Esophagus squamous epithelium (tissue), 5 donors: ENCODE data around the gene N4BP3. TPM values are rescaled to one million over a fixed set of nuclear protein-coding genes. Genes with fewer than 3 reads are reported as not detected.

Experiments used
- DNase-seq: peaks from one replicate; lab custom pipeline; 2025; lab: John Stamatoyannopoulos, UW
- H3K27ac ChIP-seq, 4 donors: fragments of 200-600 bp; sonication (generic); one replicate each; pipeline ENCODE4 v1.5.1; 2016 to 2019; ENCODE audit warnings: mild to moderate bottlenecking in 1 of 4
- H3K27me3 ChIP-seq, 4 donors: fragments of 200-600 bp; sonication (generic); 1 replicate in 3 of 4; 2 replicates in 1 of 4; pipeline versions ENCODE4 v1.5.1 to v1.6.0; 2017 to 2021; ENCODE audit warnings: antibody characterized with exemption in 1 of 4
- H3K36me3 ChIP-seq, 3 donors: fragments of 200-600 bp; sonication (generic); one replicate each; pipeline ENCODE4 v1.5.1; 2016 to 2019
- H3K4me1 ChIP-seq, 3 donors: fragments of 200-600 bp; sonication (generic); one replicate each; pipeline ENCODE4 v1.5.1; 2017 to 2019
- H3K4me3 ChIP-seq, 4 donors: fragments of 200-600 bp; sonication (generic); 1 replicate in 3 of 4; 2 replicates in 1 of 4; pipeline ENCODE4 v1.5.1; 2016 to 2019; ENCODE audit warnings: mild to moderate bottlenecking in 2 of 4, moderate library complexity in 1 of 4
- H3K9me3 ChIP-seq, 3 donors: fragments of 200-600 bp; sonication (generic); one replicate each; pipeline ENCODE4 v1.5.1; 2016 to 2019
- CTCF ChIP-seq, 6 experiments: fragments of 450-650 bp in 4 of 6; fragments of 200-600 bp in 2 of 6; sonication (generic) in 2 of 6; IDR thresholded peaks; one replicate each; pipeline ENCODE4 v1.5.1; 2016 to 2019; ENCODE audit warnings: antibody characterized with exemption in 6 of 6, mild to moderate bottlenecking in 4 of 6, moderate library complexity in 4 of 6
- POLR2A ChIP-seq, 4 donors: fragments of 450-650 bp; IDR thresholded peaks; one replicate each; pipeline ENCODE4 v1.6.1; 2017; ENCODE audit warnings: antibody characterized with exemption in 4 of 4, mild to moderate bottlenecking in 4 of 4, moderate library complexity in 3 of 4
- WGBS, 2 donors: methylation state at CpG; one replicate each; pipeline ENCODE4 v1.1.5; 2018; 5-methylcytosine and 5-hydroxymethylcytosine counted together
- intact Hi-C: fragments of 100-400 bp; cut with DNase I; formaldehyde crosslinking; loops from one replicate; pipeline ENCODE4 v1.15.0; 2022
- total RNA-seq, 4 donors: library from RNA; depleted of rRNA; stranded (reverse); fragments of >200 nt; gene quantifications; one replicate each; pipeline ENCODE4 v1.1.0, GENCODE V29; 2016
- donor health status: DM: yes; HTN: yes; CAD: no.

Gene N4BP3
- total RNA-seq, 4 donors from 2014 or later, result 14.0 to 32.6 (median 16.1) TPM

GRCh38 chr5:178078197-178079010 is 34.9 kb upstream of the N4BP3 start:
- intact Hi-C loops, result no loop called here
- DNase-seq, result no peak
- Histone ChIP-seq H3K4me1 (peaks cover 0 to 31% (median 0%) of the 10 kb centered on the region in 3 donors), H3K36me3 (no peaks in the 10 kb centered on the region), H3K4me3 (no peak overlapping the region), H3K27me3 (peaks cover 0 to 33% (median 0%) of the 10 kb centered on the region in 4 donors), H3K27ac (peak overlapping the region in 1 of 4 donors; percentile 21), H3K9me3 (no peaks in the 10 kb centered on the region)
- 59 to 62% methylated on average over 20 to 22 of the region's 22 CpGs for WGBS, 2 donors
- no peak for TF ChIP-seq POLR2A (IDR thresholded peaks at IDR 0.05)

GRCh38 chr5:178080056-178080455 is 33.3 kb upstream of the N4BP3 start:
- no peak for TF ChIP-seq POLR2A (IDR thresholded peaks at IDR 0.05)
- TF ChIP-seq CTCF (IDR thresholded peaks at IDR 0.05), result no peak
- intact Hi-C loops, result no loop called here
- no peak overlapping the region for H3K27ac ChIP-seq
- 75 to 79% methylated on average over 5 to 8 of the region's 8 CpGs for WGBS, 2 donors
- no peaks in the 10 kb centered on the region for H3K36me3 ChIP-seq
- no peak overlapping the region for H3K4me3 ChIP-seq
- no peak for DNase-seq
- H3K9me3 ChIP-seq, result no peaks in the 10 kb centered on the region
- H3K4me1 ChIP-seq, result peaks cover 0 to 37% (median 0%) of the 10 kb centered on the region in 3 donors
- H3K27me3 ChIP-seq, result peaks cover 0 to 17% (median 0%) of the 10 kb centered on the region in 4 donors

- H3K4me1 ChIP-seq, result peaks cover 0 to 33% (median 0%) of the 10 kb centered on the region in 3 donors
- peaks cover 0 to 13% (median 0%) of the 10 kb centered on the region in 4 donors for H3K27me3 ChIP-seq
- H3K4me3 ChIP-seq, result no peak overlapping the region
- TF ChIP-seq CTCF (IDR thresholded peaks at IDR 0.05) (no peak), POLR2A (IDR thresholded peaks at IDR 0.05) (no peak)
- intact Hi-C loops, result no loop called here
- no peak for DNase-seq
- 79 to 87% methylated on average over 7 to 8 of the region's 9 CpGs for WGBS, 2 donors
- H3K9me3 ChIP-seq, result no peaks in the 10 kb centered on the region
- no peaks in the 10 kb centered on the region for H3K36me3 ChIP-seq
- peak overlapping the region in 1 of 4 donors; percentile 29 for H3K27ac ChIP-seq
Observed at GRCh38 chr5:178080618-178081410, 32.5 kb upstream of the N4BP3 start.

- no peaks in the 10 kb centered on the region for H3K9me3 ChIP-seq
- DNase-seq, result no peak
- 71% methylated on average over 9 to 12 of the region's 12 CpGs for WGBS, 2 donors
- no peak overlapping the region for H3K4me3 ChIP-seq
- H3K27ac ChIP-seq, result peak overlapping the region in 1 of 4 donors; percentile 29
- peaks cover 0 to 20% (median 0%) of the 10 kb centered on the region in 4 donors for H3K27me3 ChIP-seq
- H3K36me3 ChIP-seq, result no peaks in the 10 kb centered on the region
- peaks cover 0 to 33% (median 4%) of the 10 kb centered on the region in 3 donors for H3K4me1 ChIP-seq
- TF ChIP-seq CTCF (IDR thresholded peaks at IDR 0.05) (no peak), POLR2A (IDR thresholded peaks at IDR 0.05) (no peak)
- intact Hi-C loops, result no loop called here
Observed at GRCh38 chr5:178081571-178082243, 31.6 kb upstream of the N4BP3 start.

- 63 to 65% methylated on average over 6 of the region's 6 CpGs for WGBS, 2 donors
Observed at GRCh38 chr5:178083922-178084321, 29.4 kb upstream of the N4BP3 start.

More at GRCh38 chr5:178083922-178084321, 29.4 kb upstream of the N4BP3 start:
- TF ChIP-seq CTCF (IDR thresholded peaks at IDR 0.05), result no peak
- TF ChIP-seq POLR2A (IDR thresholded peaks at IDR 0.05), result no peak
- no peak for DNase-seq
- H3K27ac ChIP-seq, result no peak overlapping the region
- intact Hi-C loops, result no loop called here
- no peak overlapping the region for H3K4me3 ChIP-seq
- peaks cover 0 to 19% (median 4%) of the 10 kb centered on the region in 3 donors for H3K4me1 ChIP-seq
- H3K36me3 ChIP-seq, result no peaks in the 10 kb centered on the region
- peaks cover 0 to 32% (median 0%) of the 10 kb centered on the region in 4 donors for H3K27me3 ChIP-seq
- H3K9me3 ChIP-seq, result no peaks in the 10 kb centered on the region
